Activated gamma-delta T cell treated with anti-CD3 and anti-CD28 coated beads, Interleukin-2, amount 50 U/mL, for 16 hours (primary cell): ENCODE data around the gene ZMYND10.
"Not testable (repeated sequence)": the region's sequence is repeated elsewhere in the genome, so short reads cannot be mapped to it uniquely, and the experiment has no call there.

ENCODE experiments used
- DNase-seq: peaks from one replicate; pipeline ENCODE4 v3.0.0-alpha.2; 2020; ENCODE audit warnings: low read depth

The ZMYND10 gene

GRCh38 chr3:50325113-50325480 is 20.4 kb downstream of the ZMYND10 start:
- DNase-seq = no peak

GRCh38 chr3:50324351-50325112 is 21.0 kb downstream of the ZMYND10 start:
- peak; percentile 37 for DNase-seq

- no peak for DNase-seq
Observed at GRCh38 chr3:50323614-50324199, 21.8 kb downstream of the ZMYND10 start.

- DNase-seq = no peak
Observed at GRCh38 chr3:50323092-50323600, 22.4 kb downstream of the ZMYND10 start.

- no peak for DNase-seq
Observed at GRCh38 chr3:50322386-50323091, 23.0 kb downstream of the ZMYND10 start, which contains the start of gene HYAL2. HYAL2 (minus strand) TSS chr3:50322745; CDS start chr3:50320489, 2,256 bp downstream.

GRCh38 chr3:50322115-50322385 is 23.5 kb downstream of the ZMYND10 start:
- DNase-seq = no peak

GRCh38 chr3:50321336-50322114 is 24.0 kb downstream of the ZMYND10 start:
- peak; percentile 68 for DNase-seq

GRCh38 chr3:50320853-50321335 is 24.6 kb downstream of the ZMYND10 start:
- no peak for DNase-seq

- no peak for DNase-seq
Observed at GRCh38 chr3:50319894-50320625, 25.5 kb downstream of the ZMYND10 start.

- DNase-seq = no peak
Observed at GRCh38 chr3:50319181-50319893, 26.2 kb downstream of the ZMYND10 start.

- no peak for DNase-seq
Observed at GRCh38 chr3:50318615-50319014, 26.9 kb downstream of the ZMYND10 start.

GRCh38 chr3:50318163-50318562 is 27.4 kb downstream of the ZMYND10 start:
- DNase-seq = no peak

- no peak for DNase-seq
Observed at GRCh38 chr3:50317300-50317699, 28.2 kb downstream of the ZMYND10 start.

GRCh38 chr3:50316657-50317242 is 28.8 kb downstream of the ZMYND10 start:
- peak; percentile 67 for DNase-seq

GRCh38 chr3:50314816-50315215 is 30.7 kb downstream of the ZMYND10 start:
- DNase-seq = no peak

GRCh38 chr3:50314342-50314741 is 31.2 kb downstream of the ZMYND10 start:
- no peak for DNase-seq

GRCh38 chr3:50312041-50312440 is 33.5 kb downstream of the ZMYND10 start:
- not testable (repeated sequence) for DNase-seq

- DNase-seq = no peak
Observed at GRCh38 chr3:50304601-50305000, 40.9 kb downstream of the ZMYND10 start.

- no peak for DNase-seq
Observed at GRCh38 chr3:50303013-50303815, 42.3 kb downstream of the ZMYND10 start, which contains the start of gene HYAL1. HYAL1 (minus strand) TSS chr3:50303574; CDS start chr3:50302956, 618 bp downstream.
